ENCODE results near the gene RXRA.

GRCh38 chr9:134360897-134361296 lies 34.6 kb downstream of the RXRA start:
- TF ChIP-seq, protein P1, sequence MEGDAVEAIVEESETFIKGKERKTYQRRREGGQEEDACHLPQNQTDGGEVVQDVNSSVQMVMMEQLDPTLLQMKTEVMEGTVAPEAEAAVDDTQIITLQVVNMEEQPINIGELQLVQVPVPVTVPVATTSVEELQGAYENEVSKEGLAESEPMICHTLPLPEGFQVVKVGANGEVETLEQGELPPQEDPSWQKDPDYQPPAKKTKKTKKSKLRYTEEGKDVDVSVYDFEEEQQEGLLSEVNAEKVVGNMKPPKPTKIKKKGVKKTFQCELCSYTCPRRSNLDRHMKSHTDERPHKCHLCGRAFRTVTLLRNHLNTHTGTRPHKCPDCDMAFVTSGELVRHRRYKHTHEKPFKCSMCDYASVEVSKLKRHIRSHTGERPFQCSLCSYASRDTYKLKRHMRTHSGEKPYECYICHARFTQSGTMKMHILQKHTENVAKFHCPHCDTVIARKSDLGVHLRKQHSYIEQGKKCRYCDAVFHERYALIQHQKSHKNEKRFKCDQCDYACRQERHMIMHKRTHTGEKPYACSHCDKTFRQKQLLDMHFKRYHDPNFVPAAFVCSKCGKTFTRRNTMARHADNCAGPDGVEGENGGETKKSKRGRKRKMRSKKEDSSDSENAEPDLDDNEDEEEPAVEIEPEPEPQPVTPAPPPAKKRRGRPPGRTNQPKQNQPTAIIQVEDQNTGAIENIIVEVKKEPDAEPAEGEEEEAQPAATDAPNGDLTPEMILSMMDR (IDR thresholded peaks at IDR 0.05; ENCODE audit: insufficient read depth, low read length, poor library complexity, severe bottlenecking), result no peak
- TF ChIP-seq EZH2phosphoT487 (conservative IDR thresholded peaks at IDR 0.05; ENCODE audit: low read length), result no peak

Data from SU-DHL-6 (cell line).